ENCODE measurements around the gene AKAP12.

Gene AKAP12

DNA sequence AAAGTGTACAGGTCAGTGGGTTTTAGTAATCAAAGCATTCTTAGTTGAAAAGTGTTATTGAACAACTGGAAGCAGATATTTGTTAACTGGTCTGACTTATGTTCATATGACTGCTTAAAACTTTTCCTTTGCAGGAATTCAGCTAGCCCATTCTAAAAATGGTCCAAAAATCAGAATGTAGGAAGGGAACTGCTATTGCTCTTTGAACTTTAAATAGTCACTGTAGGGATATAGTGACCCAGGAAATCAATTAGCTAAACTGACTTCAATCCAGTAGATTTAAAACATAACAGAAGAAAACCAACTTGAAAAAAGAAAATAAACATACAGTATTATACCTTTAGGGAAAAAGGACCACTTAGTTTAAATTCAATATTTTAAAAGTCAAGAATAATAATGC, 25.5 kb downstream of the AKAP12 start:
- no peaks in the 10 kb centered on the region for H3K27me3 ChIP-seq (ENCODE audit: control insufficient read depth, insufficient read depth, low read length)
- H3K4me1 ChIP-seq, result no peaks in the 10 kb centered on the region
- no peaks in the 10 kb centered on the region for H3K79me2 ChIP-seq
- H2AFZ ChIP-seq, result no peak overlapping the region
- no peak overlapping the region for H3K27ac ChIP-seq
- H3K4me3 ChIP-seq (ENCODE audit: low read depth, low read length), result no peak overlapping the region
- no peaks in the 10 kb centered on the region for H3K36me3 ChIP-seq (ENCODE audit: control insufficient read depth, insufficient read depth, low read length)
- H3K4me2 ChIP-seq (ENCODE audit: low read length), result no peak overlapping the region
- H3K9ac ChIP-seq, result no peak overlapping the region
- H3K9me3 ChIP-seq (ENCODE audit: control insufficient read depth, low read length), result no peaks in the 10 kb centered on the region
- TF ChIP-seq CTCF (IDR thresholded peaks at IDR 0.05), result no peak

GRCh38 chr6:151269321-151269995, 29.7 kb downstream of the AKAP12 start:
- Histone ChIP-seq H3K9me3 (ENCODE audit: control insufficient read depth, low read length) (no peaks in the 10 kb centered on the region), H3K9ac (no peak overlapping the region), H2AFZ (no peak overlapping the region), H3K4me2 (ENCODE audit: low read length) (no peak overlapping the region), H3K4me3 (ENCODE audit: low read depth, low read length) (no peak overlapping the region), H3K27ac (no peak overlapping the region), H3K36me3 (ENCODE audit: control insufficient read depth, insufficient read depth, low read length) (no peaks in the 10 kb centered on the region), H3K79me2 (no peaks in the 10 kb centered on the region), H3K27me3 (ENCODE audit: control insufficient read depth, insufficient read depth, low read length) (no peaks in the 10 kb centered on the region), H3K4me1 (no peaks in the 10 kb centered on the region)
- TF ChIP-seq CTCF (IDR thresholded peaks at IDR 0.05), result no peak

DNA sequence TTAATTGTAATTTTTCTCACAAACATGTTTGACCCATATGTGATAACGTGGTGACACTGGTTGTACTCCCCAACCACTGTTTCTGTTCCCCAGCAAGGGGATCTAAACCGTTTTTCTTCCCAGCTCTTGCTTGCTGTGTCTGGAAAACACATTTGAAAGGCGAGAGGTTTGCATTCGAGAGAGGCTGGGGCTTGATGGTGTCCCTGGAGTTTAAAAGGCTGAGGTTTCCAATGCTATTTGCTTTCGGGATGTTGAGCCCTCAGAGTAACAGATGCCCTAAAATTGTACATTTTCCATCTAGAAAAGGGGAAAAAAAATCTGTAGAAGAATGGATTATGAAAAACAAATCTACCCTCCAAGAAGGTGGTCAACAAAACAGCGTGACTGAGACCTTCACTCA, 35.4 kb downstream of the AKAP12 start:
- Histone ChIP-seq H3K4me3 (ENCODE audit: low read depth, low read length) (no peak overlapping the region), H3K79me2 (no peaks in the 10 kb centered on the region), H3K27me3 (ENCODE audit: control insufficient read depth, insufficient read depth, low read length) (no peaks in the 10 kb centered on the region), H3K36me3 (ENCODE audit: control insufficient read depth, insufficient read depth, low read length) (no peaks in the 10 kb centered on the region), H2AFZ (no peak overlapping the region), H3K4me1 (no peaks in the 10 kb centered on the region), H3K9me3 (ENCODE audit: control insufficient read depth, low read length) (no peaks in the 10 kb centered on the region), H3K27ac (no peak overlapping the region), H3K9ac (no peak overlapping the region), H3K4me2 (ENCODE audit: low read length) (no peak overlapping the region)
- TF ChIP-seq CTCF (IDR thresholded peaks at IDR 0.05), result no peak

DNA sequence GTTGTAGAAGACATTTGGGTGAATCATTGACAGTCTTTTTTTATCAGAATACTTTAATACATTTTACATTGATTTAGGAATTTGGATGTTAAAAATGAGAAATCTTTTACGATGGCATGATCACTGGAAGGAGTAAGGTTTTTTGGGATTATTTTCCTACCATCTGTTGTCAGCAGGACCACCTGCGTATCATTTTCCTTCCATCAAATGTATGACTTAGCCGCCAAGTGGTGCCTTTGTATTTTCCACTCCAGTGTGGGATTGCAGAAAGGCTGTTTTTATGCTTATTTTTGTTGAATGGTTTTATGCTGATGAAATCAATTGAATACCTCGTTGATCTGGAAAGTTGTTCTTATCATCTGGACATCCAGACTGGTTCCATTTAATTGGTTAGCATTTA, 35.8 kb downstream of the AKAP12 start:
- Histone ChIP-seq H3K4me3 (ENCODE audit: low read depth, low read length) (no peak overlapping the region), H3K4me1 (no peaks in the 10 kb centered on the region), H3K9me3 (ENCODE audit: control insufficient read depth, low read length) (no peaks in the 10 kb centered on the region), H2AFZ (no peak overlapping the region), H3K36me3 (ENCODE audit: control insufficient read depth, insufficient read depth, low read length) (no peaks in the 10 kb centered on the region), H3K4me2 (ENCODE audit: low read length) (no peak overlapping the region), H3K27me3 (ENCODE audit: control insufficient read depth, insufficient read depth, low read length) (no peaks in the 10 kb centered on the region), H3K9ac (no peak overlapping the region), H3K27ac (no peak overlapping the region), H3K79me2 (no peaks in the 10 kb centered on the region)
- no peak for TF ChIP-seq CTCF (IDR thresholded peaks at IDR 0.05)

DNA sequence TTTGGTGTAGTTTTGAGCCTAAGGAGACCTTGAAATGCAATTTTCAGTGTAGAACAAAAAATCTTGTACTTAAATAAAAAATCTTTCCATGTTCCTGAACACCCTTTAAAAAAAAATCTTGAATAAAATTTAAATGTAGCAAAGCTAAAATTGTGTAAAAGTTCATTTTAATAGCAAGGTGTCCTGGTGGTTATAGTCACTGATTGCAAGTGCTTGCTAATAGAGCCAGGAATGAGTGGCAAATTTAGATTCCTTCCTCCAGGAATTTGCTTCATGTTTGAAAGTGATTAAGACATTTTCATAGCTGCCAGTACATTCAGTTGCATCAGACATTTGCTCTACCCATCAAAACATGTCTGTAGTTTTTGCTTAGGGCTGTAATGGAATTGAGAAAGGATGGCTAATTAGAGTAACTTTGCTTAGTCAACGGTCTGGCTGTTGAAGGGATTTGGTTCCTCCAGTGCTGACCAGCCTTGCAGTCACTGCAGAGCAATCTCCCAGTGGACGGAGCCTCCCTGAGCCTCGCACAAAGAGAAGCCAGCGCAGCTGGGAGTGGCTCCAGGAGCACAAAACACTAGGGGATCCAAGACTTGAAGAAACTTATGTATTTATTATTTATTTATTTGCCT, 36.5 kb downstream of the AKAP12 start:
- Histone ChIP-seq H3K79me2 (no peaks in the 10 kb centered on the region), H3K9ac (no peak overlapping the region), H3K9me3 (ENCODE audit: control insufficient read depth, low read length) (no peaks in the 10 kb centered on the region), H3K4me2 (ENCODE audit: low read length) (no peak overlapping the region), H3K36me3 (ENCODE audit: control insufficient read depth, insufficient read depth, low read length) (no peaks in the 10 kb centered on the region), H2AFZ (no peak overlapping the region), H3K27me3 (ENCODE audit: control insufficient read depth, insufficient read depth, low read length) (no peaks in the 10 kb centered on the region), H3K27ac (no peak overlapping the region), H3K4me3 (ENCODE audit: low read depth, low read length) (no peak overlapping the region), H3K4me1 (no peaks in the 10 kb centered on the region)
- no peak for TF ChIP-seq CTCF (IDR thresholded peaks at IDR 0.05)

All from parathyroid adenoma (tissue), 2 donors.